OCI-LY1 (cell line): ENCODE results near the gene GNAO1.

Experiments used
- H2AFZ ChIP-seq: fragments of 200-600 bp; sonication (generic), shearing (Covaris generic); 2 replicates; pipeline ENCODE4 v1.6.0; 2014; ENCODE audit warnings: antibody characterized with exemption, mild to moderate bottlenecking, low read length
- H3F3A ChIP-seq: fragments of 200-600 bp; sonication (generic), shearing (Covaris generic); 2 replicates; pipeline ENCODE4 v1.6.0; 2014; ENCODE audit warnings: mild to moderate bottlenecking, antibody characterized with exemption, low read length, moderate library complexity; ENCODE audit not compliant: insufficient read depth
- H3K27ac ChIP-seq: fragments of 200-600 bp; sonication (generic); 2 replicates; pipeline ENCODE4 v1.5.1; 2014; ENCODE audit warnings: low read length, mixed run types, mild to moderate bottlenecking, low read depth; ENCODE audit not compliant: poor library complexity, severe bottlenecking
- H3K27me3 ChIP-seq: fragments of 200-600 bp; sonication (generic); 2 replicates; pipeline ENCODE4 v1.6.0; 2014; ENCODE audit warnings: antibody characterized with exemption, mild to moderate bottlenecking, low read length, moderate library complexity; ENCODE audit not compliant: insufficient read depth
- H3K36me3 ChIP-seq: fragments of 200-600 bp; sonication (generic); 2 replicates; pipeline ENCODE4 v1.6.1; 2014; ENCODE audit warnings: mild to moderate bottlenecking, antibody characterized with exemption, low read length, moderate library complexity, mixed read lengths; ENCODE audit not compliant: insufficient read depth
- H3K4me1 ChIP-seq: fragments of 200-600 bp; sonication (generic); 2 replicates; pipeline ENCODE4 v1.5.1; 2014; ENCODE audit warnings: mild to moderate bottlenecking, low read length, moderate library complexity; ENCODE audit not compliant: insufficient read depth, severe bottlenecking
- H3K4me2 ChIP-seq: fragments of 200-600 bp; sonication (generic), shearing (Covaris generic); 2 replicates; pipeline ENCODE4 v1.6.1; 2014; ENCODE audit warnings: low read length
- H3K4me3 ChIP-seq: fragments of 200-600 bp; sonication (generic); 2 replicates; pipeline ENCODE4 v1.5.1; 2014; ENCODE audit warnings: low read length, low read depth, mild to moderate bottlenecking, mixed read lengths; ENCODE audit not compliant: poor library complexity, severe bottlenecking
- H3K79me2 ChIP-seq: fragments of 200-600 bp; shearing (Covaris generic); 2 replicates; pipeline ENCODE4 v1.6.1; 2016; ENCODE audit warnings: mixed run types, low read length, mixed read lengths; ENCODE audit not compliant: insufficient read depth
- H3K9ac ChIP-seq: fragments of 200-600 bp; sonication (generic), shearing (Covaris generic); 2 replicates; pipeline ENCODE4 v1.6.1; 2014; ENCODE audit warnings: mild to moderate bottlenecking, low read length, mixed read lengths
- H3K9me2 ChIP-seq: fragments of 200-600 bp; sonication (generic), shearing (Covaris generic); 2 replicates; pipeline ENCODE4 v1.6.1; 2014; ENCODE audit warnings: low read depth, mild to moderate bottlenecking, low read length, mixed read lengths
- H3K9me3 ChIP-seq: fragments of 200-600 bp; shearing (Covaris generic); 2 replicates; pipeline ENCODE4 v1.6.1; 2014; ENCODE audit warnings: low read length, mixed read lengths
- H4K20me1 ChIP-seq: fragments of 200-600 bp; sonication (generic), shearing (Covaris generic); 2 replicates; pipeline ENCODE4 v1.6.0; 2016; ENCODE audit warnings: mild to moderate bottlenecking, low read length; ENCODE audit not compliant: insufficient read depth
- CTCF ChIP-seq: fragments of 200-600 bp; sonication (generic), shearing (Covaris generic); IDR thresholded peaks from 2 replicates; pipeline ENCODE4 v1.5.1; 2017; ENCODE audit warnings: mild to moderate bottlenecking, antibody characterized with exemption, low read length, moderate library complexity, mixed read lengths
- EZH2 ChIP-seq: fragments of 200-600 bp; sonication (generic), shearing (Covaris generic); IDR thresholded peaks from 2 replicates; pipeline ENCODE4 v1.8.0; 2017; ENCODE audit warnings: borderline replicate concordance, mixed run types, mild to moderate bottlenecking, antibody characterized with exemption, low read length, moderate library complexity, mixed read lengths

GNAO1 gene

GRCh38 chr16:56297684-56298083, 106.4 kb downstream of the GNAO1 start:
- no peaks in the 10 kb centered on the region for H3K27me3 ChIP-seq
- H4K20me1 ChIP-seq = no peaks in the 10 kb centered on the region
- no peaks in the 10 kb centered on the region for H3K79me2 ChIP-seq
- no peak overlapping the region for H3K27ac ChIP-seq
- no peaks in the 10 kb centered on the region for H3K36me3 ChIP-seq
- TF ChIP-seq CTCF (no peak), EZH2 (no peak)
- no peaks in the 10 kb centered on the region for H3K9me2 ChIP-seq
- no peak overlapping the region for H3K9ac ChIP-seq
- no peaks in the 10 kb centered on the region for H3K4me1 ChIP-seq
- H3K4me3 ChIP-seq = no peak overlapping the region
- H3F3A ChIP-seq = no peaks in the 10 kb centered on the region
- no peak overlapping the region for H3K4me2 ChIP-seq
- no peak overlapping the region for H2AFZ ChIP-seq
- no peaks in the 10 kb centered on the region for H3K9me3 ChIP-seq

GRCh38 chr16:56298116-56298515, 106.8 kb downstream of the GNAO1 start:
- no peaks in the 10 kb centered on the region for H3K9me2 ChIP-seq
- TF ChIP-seq CTCF (no peak), EZH2 (no peak)
- H3K27ac ChIP-seq = no peak overlapping the region
- H3K27me3 ChIP-seq = no peaks in the 10 kb centered on the region
- H3K9ac ChIP-seq = no peak overlapping the region
- H3K36me3 ChIP-seq = no peaks in the 10 kb centered on the region
- no peaks in the 10 kb centered on the region for H4K20me1 ChIP-seq
- no peaks in the 10 kb centered on the region for H3F3A ChIP-seq
- no peak overlapping the region for H2AFZ ChIP-seq
- no peak overlapping the region for H3K4me2 ChIP-seq
- H3K4me1 ChIP-seq = no peaks in the 10 kb centered on the region
- no peaks in the 10 kb centered on the region for H3K9me3 ChIP-seq
- no peaks in the 10 kb centered on the region for H3K79me2 ChIP-seq
- H3K4me3 ChIP-seq = no peak overlapping the region

GRCh38 chr16:56298948-56299596, 107.8 kb downstream of the GNAO1 start:
- no peaks in the 10 kb centered on the region for H3K36me3 ChIP-seq
- H3F3A ChIP-seq = no peaks in the 10 kb centered on the region
- no peak for TF ChIP-seq EZH2
- no peak for TF ChIP-seq CTCF
- H3K4me2 ChIP-seq = no peak overlapping the region
- no peak overlapping the region for H3K4me3 ChIP-seq
- H3K4me1 ChIP-seq = no peaks in the 10 kb centered on the region
- no peak overlapping the region for H3K9ac ChIP-seq
- no peaks in the 10 kb centered on the region for H3K9me2 ChIP-seq
- H3K27ac ChIP-seq = no peak overlapping the region
- no peaks in the 10 kb centered on the region for H3K79me2 ChIP-seq
- H3K27me3 ChIP-seq = no peaks in the 10 kb centered on the region
- no peak overlapping the region for H2AFZ ChIP-seq
- no peaks in the 10 kb centered on the region for H3K9me3 ChIP-seq
- H4K20me1 ChIP-seq = no peaks in the 10 kb centered on the region
